GM12865 (cell line): ENCODE data around the gene DPP3.

Source experiments
- DNase-seq: peaks from one replicate; pipeline ENCODE4 v3.0.0; 2010; ENCODE audit warnings: low read depth
- H3K4me3 ChIP-seq: 2 replicates; pipeline ENCODE4 v1.5.1; 2011; ENCODE audit warnings: mild to moderate bottlenecking, low read depth, low read length, control low read depth
- CTCF ChIP-seq: IDR thresholded peaks from 2 replicates; pipeline ENCODE4 v1.5.1; 2011; ENCODE audit warnings: low read length, control low read depth, low read depth, inconsistent platforms; ENCODE audit not compliant: insufficient read depth; ENCODE audit errors: missing control alignments

DPP3 gene

GRCh38 chr11:66489636-66490035, 9.4 kb downstream of the DPP3 start:
- TF ChIP-seq CTCF, result no peak
- no peak for DNase-seq
- H3K4me3 ChIP-seq, result no peak overlapping the region

GRCh38 chr11:66491315-66491935, 11.2 kb downstream of the DPP3 start:
- TF ChIP-seq CTCF, result no peak
- H3K4me3 ChIP-seq, result no peak overlapping the region
- no peak for DNase-seq

- TF ChIP-seq CTCF, result no peak
- no peak overlapping the region for H3K4me3 ChIP-seq
- no peak for DNase-seq
These were observed 12.1 kb downstream of the DPP3 start for GRCh38 chr11:66492161-66492865.

GRCh38 chr11:66493130-66493529, 12.9 kb downstream of the DPP3 start:
- TF ChIP-seq CTCF, result no peak

GRCh38 chr11:66494458-66494857, 14.2 kb downstream of the DPP3 start:
- no peak for TF ChIP-seq CTCF

More at GRCh38 chr11:66493130-66493529, 12.9 kb downstream of the DPP3 start:
- DNase-seq, result no peak
- no peak overlapping the region for H3K4me3 ChIP-seq

GRCh38 chr11:66494935-66495334, 14.7 kb downstream of the DPP3 start:
- no peak for TF ChIP-seq CTCF
- no peak for DNase-seq
- H3K4me3 ChIP-seq, result no peak overlapping the region

More at GRCh38 chr11:66494458-66494857, 14.2 kb downstream of the DPP3 start:
- no peak overlapping the region for H3K4me3 ChIP-seq
- no peak for DNase-seq
